ENCODE data around the gene TP53I13.

Gene TP53I13

DNA sequence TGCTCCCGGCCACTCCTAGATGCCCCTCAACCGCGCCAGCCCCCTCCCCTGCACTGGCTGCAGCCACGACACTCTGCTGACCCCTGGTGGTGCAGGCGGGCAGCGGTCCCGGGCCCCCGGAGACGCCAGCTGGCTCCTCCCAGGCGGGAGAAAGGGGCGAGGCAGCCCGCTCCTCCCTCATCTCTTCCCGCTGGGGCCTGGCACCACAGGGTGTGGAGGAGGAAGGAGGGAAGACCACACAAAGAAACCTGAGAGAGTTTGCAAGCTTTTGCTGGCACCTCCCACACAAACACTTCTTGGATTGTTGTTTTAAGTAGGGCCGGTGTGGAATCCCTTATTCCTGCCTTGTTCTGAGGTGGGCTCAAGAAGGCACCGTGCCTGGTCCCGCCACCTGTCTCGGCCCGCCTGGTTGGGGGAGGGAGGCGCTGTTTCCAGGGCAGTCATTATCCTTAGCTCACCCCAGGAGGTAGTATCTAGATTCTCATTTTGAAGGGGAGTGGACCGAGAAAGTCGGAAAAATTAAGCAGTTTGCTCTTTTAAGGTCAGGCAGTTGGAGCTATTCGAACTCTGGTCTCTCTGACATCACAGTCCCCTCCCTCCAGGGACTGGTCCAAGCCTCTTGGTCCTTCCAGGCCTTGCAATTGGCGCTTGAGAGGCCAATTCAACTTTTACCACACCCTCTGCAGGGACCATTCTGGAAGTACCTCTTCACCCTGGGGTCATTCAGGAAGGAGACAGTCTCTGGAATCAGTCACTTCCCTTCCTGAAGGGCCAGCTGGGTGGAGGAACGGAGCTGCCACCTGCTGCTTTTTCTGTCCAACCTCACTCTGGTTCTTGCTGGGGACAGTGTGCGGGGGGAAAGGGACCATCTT lies 23.5 kb downstream of the TP53I13 start:
- H3K4me3 ChIP-seq (ENCODE audit: low read depth, low read length): peak overlapping the region; percentile 63
- TF ChIP-seq, protein P1, sequence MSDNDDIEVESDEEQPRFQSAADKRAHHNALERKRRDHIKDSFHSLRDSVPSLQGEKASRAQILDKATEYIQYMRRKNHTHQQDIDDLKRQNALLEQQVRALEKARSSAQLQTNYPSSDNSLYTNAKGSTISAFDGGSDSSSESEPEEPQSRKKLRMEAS (IDR thresholded peaks at IDR 0.05; ENCODE audit: low read depth, low read length): peak; percentile 44; the same call in 1 of the 2 replicates
- no peak for TF ChIP-seq POLR2A (IDR thresholded peaks at IDR 0.05; ENCODE audit: extremely low read depth, insufficient read length)
- TF ChIP-seq, protein P2, sequence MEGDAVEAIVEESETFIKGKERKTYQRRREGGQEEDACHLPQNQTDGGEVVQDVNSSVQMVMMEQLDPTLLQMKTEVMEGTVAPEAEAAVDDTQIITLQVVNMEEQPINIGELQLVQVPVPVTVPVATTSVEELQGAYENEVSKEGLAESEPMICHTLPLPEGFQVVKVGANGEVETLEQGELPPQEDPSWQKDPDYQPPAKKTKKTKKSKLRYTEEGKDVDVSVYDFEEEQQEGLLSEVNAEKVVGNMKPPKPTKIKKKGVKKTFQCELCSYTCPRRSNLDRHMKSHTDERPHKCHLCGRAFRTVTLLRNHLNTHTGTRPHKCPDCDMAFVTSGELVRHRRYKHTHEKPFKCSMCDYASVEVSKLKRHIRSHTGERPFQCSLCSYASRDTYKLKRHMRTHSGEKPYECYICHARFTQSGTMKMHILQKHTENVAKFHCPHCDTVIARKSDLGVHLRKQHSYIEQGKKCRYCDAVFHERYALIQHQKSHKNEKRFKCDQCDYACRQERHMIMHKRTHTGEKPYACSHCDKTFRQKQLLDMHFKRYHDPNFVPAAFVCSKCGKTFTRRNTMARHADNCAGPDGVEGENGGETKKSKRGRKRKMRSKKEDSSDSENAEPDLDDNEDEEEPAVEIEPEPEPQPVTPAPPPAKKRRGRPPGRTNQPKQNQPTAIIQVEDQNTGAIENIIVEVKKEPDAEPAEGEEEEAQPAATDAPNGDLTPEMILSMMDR (IDR thresholded peaks at IDR 0.05; ENCODE audit: low read depth, low read length): peak; percentile 96
- peak; percentile 7 for TF ChIP-seq MYC (IDR thresholded peaks at IDR 0.05; ENCODE audit: low read depth, low read length)
- DNase-seq (ENCODE audit: low read depth): peak; percentile 96

DNA sequence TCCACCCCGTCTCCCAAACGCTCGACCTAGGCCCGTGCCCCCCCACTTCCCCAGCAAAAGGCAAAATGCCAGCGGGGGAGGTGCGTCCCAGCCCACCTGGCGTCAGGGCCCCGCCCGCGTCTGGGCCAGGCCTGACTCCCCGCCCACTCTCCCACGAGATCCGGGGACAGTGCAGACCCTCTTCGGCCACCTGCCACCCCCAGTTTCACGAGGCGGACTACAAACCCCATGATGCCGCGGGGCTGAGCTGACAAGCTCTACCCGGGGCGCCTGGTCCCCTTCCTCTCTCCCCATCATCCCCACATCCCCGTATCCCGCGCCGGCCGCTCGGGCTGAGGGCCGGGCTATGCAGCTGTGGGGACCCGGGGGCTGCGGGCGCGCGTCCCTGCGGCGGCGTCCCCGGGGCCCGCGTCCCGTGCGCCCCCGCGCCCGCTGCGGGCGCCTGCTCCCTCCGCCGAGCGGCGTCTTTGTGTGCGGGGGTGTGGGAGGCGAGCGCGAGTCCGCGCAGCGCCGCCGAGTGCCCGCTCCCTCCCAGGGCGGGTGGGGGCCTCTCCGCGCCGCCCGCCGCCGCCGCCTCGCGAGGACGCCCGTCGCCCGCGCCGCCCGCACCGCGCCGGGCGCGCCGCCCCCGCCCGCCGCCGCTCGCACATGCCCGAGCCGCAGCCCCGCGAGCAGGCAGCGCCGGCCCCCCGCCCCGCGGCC lies 24.5 kb downstream of the TP53I13 start, which contains the start of gene ANKRD13B:
ANKRD13B (plus strand) TSS at position 283 of the 702 bp plus-strand sequence. CDS start 490 bp downstream, outside the sequence.
- TF ChIP-seq, protein P1 (IDR thresholded peaks at IDR 0.05; ENCODE audit: low read depth, low read length): 0 out of 2 replicates have a peak, but pooled peaks have one; percentile 24
- TF ChIP-seq, protein P2 (IDR thresholded peaks at IDR 0.05; ENCODE audit: low read depth, low read length): no peak
- peak; percentile 72 for DNase-seq (ENCODE audit: low read depth)

DNA sequence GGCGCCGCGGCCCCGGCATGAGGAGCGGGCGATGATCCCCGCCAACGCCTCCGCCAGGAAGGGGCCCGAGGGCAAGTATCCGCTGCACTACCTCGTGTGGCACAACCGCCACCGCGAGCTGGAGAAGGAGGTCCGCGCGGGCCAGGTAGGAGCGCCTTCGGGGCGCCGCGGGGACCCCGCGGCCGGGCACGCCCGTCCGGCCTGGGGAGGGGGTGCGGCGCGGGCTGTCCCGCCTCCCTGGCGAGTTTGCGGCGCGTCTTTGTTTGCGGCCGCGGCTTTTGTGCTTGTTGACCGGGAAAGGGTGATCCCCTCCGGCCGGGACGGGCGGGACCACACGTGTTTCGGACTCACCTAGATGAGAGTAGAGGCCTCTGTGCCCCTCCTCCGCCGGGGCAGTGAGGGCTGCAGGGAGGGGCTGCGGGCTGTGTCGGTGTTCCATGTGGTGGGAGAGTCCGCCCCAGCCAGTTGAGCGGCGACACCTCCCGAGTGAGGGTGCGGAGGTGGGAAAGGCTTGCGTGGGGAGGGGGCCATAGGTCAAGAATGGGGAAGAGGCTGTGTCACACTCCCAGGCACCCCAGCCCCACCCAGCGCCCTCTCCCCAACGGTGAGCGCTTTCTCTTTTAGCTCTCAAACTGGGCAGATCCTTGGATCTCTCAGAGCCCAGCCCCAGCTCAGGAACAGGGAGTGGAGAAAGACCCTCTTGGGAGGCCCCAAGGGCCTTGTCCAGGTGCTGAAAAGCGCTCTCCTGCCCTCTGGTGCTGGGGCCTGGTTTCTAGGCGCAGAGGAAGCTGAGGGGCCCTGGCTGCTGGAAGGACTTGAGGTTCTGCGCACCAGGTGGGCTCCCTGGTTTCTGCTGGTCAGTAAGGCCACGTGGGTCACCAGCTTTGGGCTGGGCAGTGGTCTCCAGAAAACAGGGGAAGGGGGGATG lies 25.4 kb downstream of the TP53I13 start:
- TF ChIP-seq, protein P2 (IDR thresholded peaks at IDR 0.05; ENCODE audit: low read depth, low read length): peak; percentile 24
- TF ChIP-seq, protein P1 (IDR thresholded peaks at IDR 0.05; ENCODE audit: low read depth, low read length): peak; percentile 40; the same call in 1 of the 2 replicates
- TF ChIP-seq MYC (IDR thresholded peaks at IDR 0.05; ENCODE audit: low read depth, low read length): no peak
- peak overlapping the region; percentile 47 for H3K4me3 ChIP-seq (ENCODE audit: low read depth, low read length)
- DNase-seq (ENCODE audit: low read depth): peak; percentile 66

More for the DNA sequence above, 24.5 kb downstream of the TP53I13 start, which contains the start of gene ANKRD13B:
- H3K4me3 ChIP-seq (ENCODE audit: low read depth, low read length): peak within 1 kb of the TSS; percentile 47

GRCh38 chr17:29594519-29595090 lies 26.1 kb downstream of the TP53I13 start:
- H3K4me3 ChIP-seq (ENCODE audit: low read depth, low read length): no peak overlapping the region
- TF ChIP-seq MYC (IDR thresholded peaks at IDR 0.05; ENCODE audit: low read depth, low read length): no peak
- TF ChIP-seq, protein P1 (IDR thresholded peaks at IDR 0.05; ENCODE audit: low read depth, low read length): no peak
- TF ChIP-seq POLR2A (IDR thresholded peaks at IDR 0.05; ENCODE audit: extremely low read depth, insufficient read length): no peak
- TF ChIP-seq, protein P2 (IDR thresholded peaks at IDR 0.05; ENCODE audit: low read depth, low read length): no peak
- DNase-seq (ENCODE audit: low read depth): no peak
